ENCODE data around the gene PROKR2.

The PROKR2 gene

GRCh38 chr20:5316188-5317158 lies at the start of gene PROKR2:
Gene PROKR2 (minus strand): TSS chr20:5316954. CDS start chr20:5314369, 2,585 bp downstream.
- no peak for DNase-seq

GRCh38 chr20:5364997-5365597 lies 48.3 kb upstream of the PROKR2 start:
- no peak for DNase-seq

GRCh38 chr20:5364136-5364821 lies 47.5 kb upstream of the PROKR2 start:
- no peak for DNase-seq

- no peak for DNase-seq
These were observed 46.0 kb upstream of the PROKR2 start for GRCh38 chr20:5362771-5363170.

GRCh38 chr20:5361176-5361575 lies 44.4 kb upstream of the PROKR2 start:
- no peak for DNase-seq

- no peak for DNase-seq
These were observed 41.2 kb upstream of the PROKR2 start for GRCh38 chr20:5357946-5358345.

GRCh38 chr20:5356941-5357340 lies 40.2 kb upstream of the PROKR2 start:
- no peak for DNase-seq

GRCh38 chr20:5354901-5355300 lies 38.1 kb upstream of the PROKR2 start:
- DNase-seq: no peak

GRCh38 chr20:5353624-5354496 lies 37.1 kb upstream of the PROKR2 start:
- DNase-seq: no peak

- DNase-seq: no peak
These were observed 32.7 kb upstream of the PROKR2 start for GRCh38 chr20:5349448-5349847.

GRCh38 chr20:5342021-5342420 lies 25.3 kb upstream of the PROKR2 start:
- no peak for DNase-seq

GRCh38 chr20:5331340-5331739 lies 14.6 kb upstream of the PROKR2 start:
- no peak for DNase-seq

GRCh38 chr20:5328268-5328667 lies 11.5 kb upstream of the PROKR2 start:
- DNase-seq: no peak

- DNase-seq: no peak
These were observed 10.6 kb upstream of the PROKR2 start for GRCh38 chr20:5327356-5327755.

- DNase-seq: no peak
These were observed 957 bp downstream of the PROKR2 start for GRCh38 chr20:5315807-5316187.

GRCh38 chr20:5313916-5314315 lies 2.8 kb downstream of the PROKR2 start:
- no peak for DNase-seq

- no peak for DNase-seq
These were observed 4.2 kb downstream of the PROKR2 start for GRCh38 chr20:5312518-5312917.

- DNase-seq: no peak
These were observed 6.8 kb downstream of the PROKR2 start for GRCh38 chr20:5309971-5310370.

GRCh38 chr20:5298811-5299210 lies 17.9 kb downstream of the PROKR2 start:
- no peak for DNase-seq

- DNase-seq: no peak
These were observed 19.3 kb downstream of the PROKR2 start for GRCh38 chr20:5297280-5298004.

GRCh38 chr20:5290596-5290995 lies 26.2 kb downstream of the PROKR2 start:
- DNase-seq: no peak

- DNase-seq: no peak
These were observed 34.2 kb downstream of the PROKR2 start for GRCh38 chr20:5282561-5282960.

All from cerebellar nuclear complex (tissue), 1 donor.